Progenitor cell of endocrine pancreas (in vitro differentiated cells): ENCODE data around the gene FBXO36. TPM values are rescaled to one million over a fixed set of nuclear protein-coding genes. Genes with fewer than 3 reads are reported as not detected.

ENCODE experiments used
- DNase-seq: peaks from one replicate; pipeline ENCODE4 v3.0.0; 2021; ENCODE audit warnings: low spot score; ENCODE audit not compliant: unreplicated experiment
- H3K27ac Mint-ChIP-seq: 2 replicates; pipeline ENCODE4 v1.8.0; 2021; ENCODE audit warnings: mild to moderate bottlenecking, moderate library complexity, mixed read lengths
- H3K27me3 Mint-ChIP-seq: 2 replicates; pipeline ENCODE4 v1.8.0; 2021; ENCODE audit warnings: mixed read lengths
- H3K36me3 Mint-ChIP-seq: 2 replicates; pipeline ENCODE4 v1.8.0; 2022; ENCODE audit warnings: mixed read lengths; ENCODE audit not compliant: insufficient read depth
- H3K4me1 Mint-ChIP-seq: 2 replicates; pipeline ENCODE4 v1.8.0; 2021; ENCODE audit warnings: low read depth, mixed read lengths
- H3K4me3 Mint-ChIP-seq: 2 replicates; pipeline ENCODE4 v1.8.0; 2021; ENCODE audit warnings: low read depth, mild to moderate bottlenecking, moderate library complexity, mixed read lengths
- H3K9me3 Mint-ChIP-seq: 2 replicates; pipeline ENCODE4 v1.8.0; 2021; ENCODE audit warnings: low read depth, mixed read lengths
- total RNA-seq: library from RNA; stranded (reverse); gene quantifications from 2 replicates; pipeline ENCODE4 v1.2.1, GENCODE V29; 2021
- TF ChIP-seq, protein P1 (sequence below): fragments of 200-600 bp; sonication (generic); IDR thresholded peaks from one replicate; pipeline ENCODE4 v1.5.0; 2021; ENCODE audit warnings: antibody characterized with exemption, mild to moderate bottlenecking; ENCODE audit not compliant: unreplicated experiment

The FBXO36 gene
- total RNA-seq, 1 donor from 2014 or later: 4.0 TPM

DNA sequence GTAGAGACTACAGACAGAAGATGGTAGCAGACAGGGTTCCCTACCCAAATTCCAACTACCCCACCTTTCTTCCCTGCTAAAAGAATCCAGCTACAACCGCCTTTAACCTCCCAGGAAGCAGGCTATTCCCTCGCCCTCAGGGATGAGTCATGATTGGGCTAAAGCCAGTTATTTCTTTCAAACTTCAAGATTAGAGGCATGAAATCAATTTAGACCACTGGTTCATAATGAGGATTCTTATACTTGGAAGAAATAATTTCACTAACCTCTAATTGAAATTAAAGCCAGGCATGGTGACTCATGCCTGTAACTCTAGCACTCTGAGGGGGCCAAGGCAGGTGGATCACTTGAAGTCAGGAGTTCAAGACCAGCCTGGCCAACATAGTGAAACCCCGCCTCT lies 20.5 kb upstream of the FBXO36 start:
- Mint-ChIP-seq H3K27ac (no peak overlapping the region), H3K9me3 (no peaks in the 10 kb centered on the region), H3K4me1 (peaks cover 17% of the 10 kb centered on the region), H3K4me3 (no peak overlapping the region), H3K27me3 (no peaks in the 10 kb centered on the region), H3K36me3 (peaks cover 3% of the 10 kb centered on the region)
- TF ChIP-seq, protein P1, sequence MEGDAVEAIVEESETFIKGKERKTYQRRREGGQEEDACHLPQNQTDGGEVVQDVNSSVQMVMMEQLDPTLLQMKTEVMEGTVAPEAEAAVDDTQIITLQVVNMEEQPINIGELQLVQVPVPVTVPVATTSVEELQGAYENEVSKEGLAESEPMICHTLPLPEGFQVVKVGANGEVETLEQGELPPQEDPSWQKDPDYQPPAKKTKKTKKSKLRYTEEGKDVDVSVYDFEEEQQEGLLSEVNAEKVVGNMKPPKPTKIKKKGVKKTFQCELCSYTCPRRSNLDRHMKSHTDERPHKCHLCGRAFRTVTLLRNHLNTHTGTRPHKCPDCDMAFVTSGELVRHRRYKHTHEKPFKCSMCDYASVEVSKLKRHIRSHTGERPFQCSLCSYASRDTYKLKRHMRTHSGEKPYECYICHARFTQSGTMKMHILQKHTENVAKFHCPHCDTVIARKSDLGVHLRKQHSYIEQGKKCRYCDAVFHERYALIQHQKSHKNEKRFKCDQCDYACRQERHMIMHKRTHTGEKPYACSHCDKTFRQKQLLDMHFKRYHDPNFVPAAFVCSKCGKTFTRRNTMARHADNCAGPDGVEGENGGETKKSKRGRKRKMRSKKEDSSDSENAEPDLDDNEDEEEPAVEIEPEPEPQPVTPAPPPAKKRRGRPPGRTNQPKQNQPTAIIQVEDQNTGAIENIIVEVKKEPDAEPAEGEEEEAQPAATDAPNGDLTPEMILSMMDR: no peak
- no peak for DNase-seq

DNA sequence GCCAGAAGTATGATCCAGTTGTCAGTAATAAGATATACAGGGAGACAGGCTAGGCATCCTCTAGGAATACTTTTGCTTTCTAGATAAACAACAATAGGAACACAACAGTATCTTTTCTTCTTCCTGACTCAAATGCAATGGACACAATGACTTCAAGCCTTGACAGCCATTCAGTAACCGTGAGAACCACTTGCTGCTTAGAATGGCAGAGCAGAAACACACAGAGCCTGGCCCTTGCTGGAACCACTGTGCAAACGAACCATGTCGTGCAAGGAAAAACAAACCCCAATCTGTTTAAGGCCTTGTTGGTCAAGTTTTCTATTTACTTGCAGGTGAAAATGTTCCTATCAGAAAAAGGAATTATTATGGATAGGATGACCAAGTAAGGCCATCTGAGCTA lies 19.3 kb upstream of the FBXO36 start:
- TF ChIP-seq, protein P1: no peak
- no peak overlapping the region for H3K4me3 Mint-ChIP-seq
- H3K27me3 Mint-ChIP-seq: no peaks in the 10 kb centered on the region
- no peaks in the 10 kb centered on the region for H3K9me3 Mint-ChIP-seq
- no peak for DNase-seq
- peaks cover 15% of the 10 kb centered on the region for H3K4me1 Mint-ChIP-seq
- H3K36me3 Mint-ChIP-seq: peaks cover 5% of the 10 kb centered on the region
- no peak overlapping the region for H3K27ac Mint-ChIP-seq

DNA sequence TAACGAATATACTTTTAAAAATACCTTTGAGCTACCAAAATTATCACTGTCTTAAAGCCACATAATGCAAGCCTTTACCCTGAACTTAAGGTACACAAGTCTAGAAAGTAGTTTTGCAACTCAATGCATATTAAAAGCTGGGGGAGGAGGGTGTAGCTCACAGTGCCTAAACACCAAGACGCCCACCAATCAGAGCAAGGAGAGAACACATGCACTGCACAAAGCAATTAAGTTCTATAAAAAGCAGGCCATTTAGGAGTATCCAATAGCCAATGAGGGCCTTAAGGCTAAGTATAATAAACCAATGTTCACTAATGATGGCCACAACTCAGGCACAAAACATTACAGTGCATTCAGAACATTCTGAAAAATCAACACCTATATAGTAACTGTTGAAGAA lies 16.7 kb upstream of the FBXO36 start:
- Mint-ChIP-seq H3K27ac (peak overlapping the region; percentile 62), H3K4me3 (no peak overlapping the region), H3K9me3 (no peaks in the 10 kb centered on the region), H3K4me1 (peaks cover 9% of the 10 kb centered on the region), H3K36me3 (peaks cover 7% of the 10 kb centered on the region), H3K27me3 (no peaks in the 10 kb centered on the region)
- no peak for DNase-seq
- TF ChIP-seq, protein P1: no peak

DNA sequence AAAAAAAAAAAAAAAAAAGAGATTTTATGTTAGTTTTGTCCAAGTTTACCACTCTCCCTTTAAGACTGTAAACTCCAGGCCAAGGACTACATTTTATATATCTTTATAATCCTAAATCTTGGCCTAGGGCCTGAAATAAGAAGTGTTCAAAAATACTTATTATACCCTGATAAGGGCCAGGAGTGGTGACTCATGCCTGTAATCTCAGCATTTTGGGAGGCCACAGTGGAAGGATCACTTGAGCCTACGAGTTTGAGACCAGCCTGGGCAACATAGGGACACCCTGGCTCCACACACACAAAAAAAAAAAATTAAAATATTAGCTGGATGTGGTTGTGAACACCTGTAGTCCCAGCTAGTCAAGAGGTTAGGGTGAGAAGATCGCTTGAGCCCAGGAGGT lies 13.2 kb upstream of the FBXO36 start:
- no peak overlapping the region for H3K27ac Mint-ChIP-seq

DNA sequence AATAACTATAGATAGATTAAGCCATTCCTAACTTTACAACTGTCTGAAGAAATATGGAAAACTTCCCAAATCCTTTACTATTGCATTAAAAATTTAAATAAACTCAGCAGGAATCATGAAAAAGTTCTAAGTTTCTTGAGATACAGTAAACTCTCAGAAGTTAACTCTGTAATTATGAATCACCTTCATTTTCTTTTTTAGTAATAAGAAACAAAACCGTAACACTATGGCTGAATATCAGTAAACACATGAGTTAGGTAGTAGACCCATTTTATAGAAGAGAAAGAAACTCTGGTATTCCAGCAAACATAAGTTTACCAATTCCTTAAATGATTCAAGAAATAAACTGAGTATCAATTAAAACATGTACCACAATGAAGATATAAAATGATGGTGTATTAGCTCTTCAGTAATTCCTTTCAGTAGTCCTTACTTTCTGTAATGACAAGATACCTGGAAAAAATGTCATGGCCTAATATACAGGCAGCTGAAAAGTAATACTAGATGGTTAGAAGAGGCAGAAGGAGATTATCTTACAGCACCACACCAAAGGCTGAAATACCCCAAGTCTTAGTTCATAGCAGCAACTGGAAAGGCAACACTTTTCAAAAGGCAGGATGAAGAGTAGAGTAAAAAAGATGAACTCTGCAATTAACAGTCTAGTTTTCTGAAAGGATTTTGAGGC lies 12.0 kb upstream of the FBXO36 start:
- H3K4me3 Mint-ChIP-seq: no peak overlapping the region
- DNase-seq: no peak
- TF ChIP-seq, protein P1: no peak
- no peaks in the 10 kb centered on the region for H3K27me3 Mint-ChIP-seq
- peaks cover 5% of the 10 kb centered on the region for H3K36me3 Mint-ChIP-seq
- peaks cover 16% of the 10 kb centered on the region for H3K4me1 Mint-ChIP-seq
- H3K9me3 Mint-ChIP-seq: no peaks in the 10 kb centered on the region
- peak overlapping the region; percentile 72 for H3K27ac Mint-ChIP-seq

More for the DNA sequence above, 13.2 kb upstream of the FBXO36 start:
- no peak for DNase-seq
- peaks cover 15% of the 10 kb centered on the region for H3K4me1 Mint-ChIP-seq
- H3K36me3 Mint-ChIP-seq: peaks cover 5% of the 10 kb centered on the region
- no peaks in the 10 kb centered on the region for H3K9me3 Mint-ChIP-seq
- H3K27me3 Mint-ChIP-seq: no peaks in the 10 kb centered on the region
- H3K4me3 Mint-ChIP-seq: no peak overlapping the region
- TF ChIP-seq, protein P1: no peak
